GM11168 (cell line): ENCODE results near the gene PAOX.
"Not testable (repeated sequence)": the region's sequence is repeated elsewhere in the genome, so short reads cannot be mapped to it uniquely, and the experiment has no call there.

Experiments
- in situ Hi-C: fragments of 300-500 bp; cut with MboI; formaldehyde crosslinking; loops from one replicate; pipeline ENCODE4 v1.12.0; 2022; ENCODE audit warnings: low sequenced_read_pairs; ENCODE audit not compliant: unreplicated experiment

Gene PAOX

DNA sequence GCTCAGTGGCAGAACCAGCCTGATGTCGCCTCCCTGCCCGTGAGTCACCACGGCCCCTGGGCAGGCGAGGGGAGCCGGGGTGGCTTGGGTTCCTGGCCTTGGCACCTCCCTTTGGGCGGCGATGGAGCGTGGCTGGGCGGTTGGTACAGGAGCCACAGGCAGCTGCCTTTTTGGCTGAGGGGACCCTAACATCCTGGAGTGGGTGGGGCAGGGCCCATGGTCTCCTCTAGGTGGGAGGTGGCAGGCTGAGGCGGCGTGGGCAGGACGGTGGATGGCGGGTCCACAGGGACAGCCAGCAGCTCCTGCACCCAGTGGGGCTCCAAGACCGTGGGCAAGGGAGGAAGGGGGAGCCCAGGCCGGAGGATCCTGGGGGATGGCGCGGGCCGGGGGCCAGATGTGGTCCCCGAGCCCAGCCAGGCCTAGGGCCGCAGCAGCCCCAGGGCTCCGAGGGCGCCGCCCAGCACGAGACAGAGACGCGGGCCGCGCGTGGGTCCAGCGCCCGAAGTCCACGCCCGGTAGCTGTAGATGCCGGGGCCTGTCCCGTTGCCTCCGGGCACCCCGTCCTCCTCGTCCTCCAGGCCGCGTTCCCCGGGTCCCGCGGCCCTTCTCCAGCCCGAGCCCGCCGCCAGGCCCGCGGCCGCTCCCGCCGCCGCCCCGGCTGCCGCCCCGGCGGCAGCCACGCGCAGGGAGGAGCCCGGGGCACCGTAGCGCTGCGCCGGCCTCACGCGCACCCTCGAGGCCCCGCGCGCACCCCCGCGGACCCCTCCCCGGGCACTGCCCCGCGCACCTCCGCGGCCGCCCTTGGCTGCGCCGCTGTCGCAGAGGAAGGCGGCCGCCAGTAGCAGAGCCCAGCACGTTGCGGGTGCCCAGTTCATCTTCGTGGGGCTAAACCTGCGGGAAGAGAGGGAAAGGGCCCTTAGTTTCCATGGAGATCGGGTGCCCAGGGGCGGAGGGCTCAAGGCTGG is 44.0 kb downstream of the PAOX start:
- in situ Hi-C loops = no loop called here

DNA sequence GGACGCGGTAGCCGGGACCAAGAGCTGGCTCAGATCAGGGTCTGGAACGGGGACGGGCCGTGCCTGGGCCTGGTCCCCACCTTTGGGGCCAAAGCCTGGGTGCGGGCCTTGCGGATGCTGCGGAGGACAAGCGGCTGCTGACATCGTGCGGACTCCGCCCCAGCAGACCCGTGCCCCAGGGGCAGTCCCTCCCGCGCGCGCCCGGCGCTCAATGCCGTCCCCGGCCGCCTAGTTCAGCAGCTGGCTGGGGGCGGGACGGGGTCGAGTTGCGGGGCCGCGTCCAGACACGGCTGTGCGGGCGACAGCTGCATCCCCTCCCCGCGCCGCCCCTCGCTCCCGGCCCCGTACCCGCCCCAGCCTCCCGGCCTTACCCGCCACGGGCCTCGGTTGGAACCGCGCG is 45.0 kb downstream of the PAOX start:
- in situ Hi-C loops = not testable (repeated sequence)

DNA sequence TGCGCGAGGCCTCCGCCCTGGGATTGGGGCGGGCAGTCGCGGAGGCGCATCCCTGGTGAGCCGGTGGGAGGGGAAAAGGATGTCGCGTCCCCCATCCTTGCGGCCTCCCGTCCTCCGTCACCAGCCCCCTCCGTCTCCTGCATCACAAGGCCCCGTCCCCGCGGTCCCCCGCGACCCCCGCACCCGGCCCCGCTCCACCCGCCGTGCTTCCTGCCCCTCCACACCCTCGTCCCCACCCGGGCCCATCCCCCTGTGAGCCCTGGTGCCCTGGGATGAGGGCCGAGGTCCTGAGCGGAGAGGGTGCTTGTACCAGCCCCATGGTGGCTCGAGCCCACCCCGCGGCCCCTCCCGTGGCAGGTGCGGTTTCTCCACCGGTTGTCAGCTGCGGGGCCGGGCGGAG is 45.5 kb downstream of the PAOX start, which contains the start of gene SPRN:
TSS of gene SPRN (minus strand) at position 25 of the 400 bp plus-strand sequence. CDS start 944 bp downstream, outside the sequence.
- in situ Hi-C loops = not testable (repeated sequence)

DNA sequence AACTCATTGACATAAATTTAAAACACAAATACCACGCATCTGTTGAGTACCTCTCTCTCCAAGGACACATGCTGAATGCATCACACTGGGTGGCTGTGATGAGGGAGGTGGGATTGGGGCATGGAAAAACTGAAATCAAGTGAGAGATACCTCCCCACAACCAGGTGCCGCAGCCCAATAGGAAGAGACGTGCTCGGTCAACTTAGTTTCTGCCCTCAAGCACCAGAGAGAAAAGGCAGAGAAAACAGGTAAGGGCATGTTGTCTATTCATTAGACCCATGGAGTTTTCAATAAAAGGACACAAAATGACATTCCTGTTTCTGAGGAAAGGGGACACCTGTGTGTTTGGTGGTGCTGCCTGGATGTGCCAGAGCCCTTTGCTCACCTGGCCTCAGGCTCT is 50.5 kb downstream of the PAOX start:
- in situ Hi-C loops = not testable (repeated sequence)

DNA sequence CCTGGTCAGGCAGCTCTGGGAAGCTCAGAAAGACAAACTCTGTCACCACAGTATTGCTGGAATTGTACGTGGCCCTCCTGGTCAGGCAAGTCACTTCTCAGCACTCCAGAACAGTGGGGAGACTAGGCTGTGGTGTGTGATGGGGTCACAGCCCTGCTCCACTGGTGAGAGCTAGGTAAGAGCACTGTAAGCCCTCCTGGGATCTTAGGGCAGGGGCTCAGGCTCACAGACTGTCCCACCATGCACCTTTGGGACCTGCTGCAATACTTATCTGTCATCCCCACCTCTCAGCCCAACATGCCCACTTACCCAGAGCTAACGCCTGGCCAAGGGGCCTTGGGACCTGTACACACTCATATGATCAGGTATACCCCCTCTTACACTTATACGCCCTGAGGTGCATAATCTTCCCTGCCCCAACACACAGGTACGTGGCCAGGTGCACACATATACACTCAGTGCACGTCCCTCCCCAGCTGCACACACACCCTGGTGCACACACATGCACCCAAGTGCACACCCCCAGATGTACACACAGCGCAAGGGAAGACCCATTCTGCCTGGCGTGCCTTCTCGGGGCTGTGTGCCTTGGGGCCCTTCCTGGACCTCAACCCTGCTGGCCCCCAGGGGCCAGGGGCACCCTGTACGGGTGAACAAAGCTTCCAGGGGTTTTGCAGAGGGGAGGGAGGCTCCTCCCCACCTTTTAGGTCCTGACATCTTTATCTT is 53.0 kb downstream of the PAOX start:
- in situ Hi-C loops = not testable (repeated sequence)

DNA sequence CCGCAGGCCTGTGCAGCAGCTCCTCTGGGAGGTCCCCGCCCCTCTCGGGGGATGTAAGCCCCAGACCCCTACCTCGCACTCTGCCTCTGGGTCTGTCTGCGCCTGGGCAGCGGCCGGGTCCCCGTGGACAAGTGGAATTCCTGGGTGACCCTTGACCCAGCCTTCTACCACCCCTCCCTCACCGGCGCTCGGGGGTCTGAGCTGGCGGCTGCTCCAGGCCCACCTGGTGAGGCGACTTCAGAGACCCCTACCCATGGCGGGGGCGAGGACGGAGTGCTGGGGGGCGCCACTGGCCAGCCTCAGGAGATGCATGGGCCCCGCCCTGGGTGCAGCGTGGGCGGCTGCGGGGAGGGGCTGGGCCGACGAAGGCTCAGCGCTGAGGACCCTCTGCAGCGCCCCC is 53.7 kb downstream of the PAOX start:
- in situ Hi-C loops = not testable (repeated sequence)

DNA sequence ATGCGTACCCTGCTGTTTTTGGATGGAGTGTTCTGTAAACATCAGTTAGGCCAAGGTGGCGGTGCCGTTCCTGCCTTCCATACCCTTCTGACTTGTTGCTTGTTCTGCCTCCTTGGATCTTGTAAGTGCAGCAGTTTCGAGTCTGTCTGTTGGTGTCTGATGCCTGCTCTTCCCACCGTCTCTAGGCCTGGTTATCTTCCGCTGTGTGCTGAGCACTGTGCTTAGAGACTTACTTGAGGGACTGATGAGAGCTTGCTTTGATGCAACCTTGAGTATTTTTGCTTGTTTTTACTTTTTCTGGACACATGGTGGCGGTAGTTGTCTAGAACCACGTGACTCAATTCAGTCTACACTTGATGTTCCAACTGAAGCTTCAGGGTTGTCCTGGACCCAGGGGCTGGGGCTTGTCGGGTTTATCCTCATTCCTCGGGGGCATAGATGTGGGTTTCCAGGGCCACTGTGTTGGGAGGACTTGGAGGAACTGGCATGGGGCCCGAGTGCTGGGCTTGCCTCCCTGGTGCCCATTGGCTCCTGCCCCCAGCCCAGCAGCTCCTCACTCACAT is 59.7 kb downstream of the PAOX start:
- in situ Hi-C loops = no loop called here

DNA sequence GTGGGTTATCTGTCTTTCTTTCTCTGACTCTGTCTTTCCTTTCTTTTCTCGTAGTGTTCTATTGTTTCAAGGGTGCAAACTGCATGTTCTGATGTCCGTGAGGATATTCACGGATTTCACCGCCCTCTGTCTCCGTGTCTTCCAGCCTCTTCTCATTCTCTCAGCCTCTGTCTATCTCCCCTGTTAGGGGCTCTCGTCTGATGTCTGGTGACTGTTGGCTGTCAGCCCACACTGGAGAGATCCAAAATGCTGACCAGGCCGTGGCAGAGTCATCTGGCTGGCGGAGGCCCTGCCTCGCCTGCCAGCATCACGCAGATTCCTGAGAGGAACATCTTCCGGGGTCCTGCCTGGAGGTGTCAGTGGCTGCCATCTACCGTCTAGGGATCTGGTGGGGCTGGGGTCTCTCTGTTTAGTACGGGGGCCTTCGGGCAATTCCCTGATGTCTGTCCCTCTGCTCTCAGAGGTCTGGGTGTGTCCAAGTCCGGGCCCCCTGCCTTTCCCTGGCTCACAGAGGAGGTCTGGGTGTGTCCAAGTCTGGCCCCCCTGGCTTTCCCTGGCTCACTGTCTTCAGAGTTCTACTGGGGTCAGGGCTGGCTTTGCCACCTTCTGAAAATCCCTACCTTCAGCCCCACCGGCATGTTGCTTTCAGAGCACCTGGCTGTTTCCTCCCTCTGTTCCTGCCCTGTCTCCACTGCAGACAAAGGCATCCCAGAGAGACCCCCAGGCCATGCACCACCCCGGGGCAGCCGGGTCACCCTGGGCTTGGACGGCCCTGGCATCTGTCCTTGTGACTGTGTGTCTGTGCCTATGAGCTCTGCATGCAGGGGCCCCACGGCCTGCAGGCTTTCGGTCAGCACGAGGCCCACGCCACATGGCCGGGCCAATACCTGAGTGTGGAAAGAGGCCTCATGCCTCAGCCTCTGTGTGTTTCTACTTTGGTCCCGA is 60.7 kb downstream of the PAOX start:
- in situ Hi-C loops = no loop called here

DNA sequence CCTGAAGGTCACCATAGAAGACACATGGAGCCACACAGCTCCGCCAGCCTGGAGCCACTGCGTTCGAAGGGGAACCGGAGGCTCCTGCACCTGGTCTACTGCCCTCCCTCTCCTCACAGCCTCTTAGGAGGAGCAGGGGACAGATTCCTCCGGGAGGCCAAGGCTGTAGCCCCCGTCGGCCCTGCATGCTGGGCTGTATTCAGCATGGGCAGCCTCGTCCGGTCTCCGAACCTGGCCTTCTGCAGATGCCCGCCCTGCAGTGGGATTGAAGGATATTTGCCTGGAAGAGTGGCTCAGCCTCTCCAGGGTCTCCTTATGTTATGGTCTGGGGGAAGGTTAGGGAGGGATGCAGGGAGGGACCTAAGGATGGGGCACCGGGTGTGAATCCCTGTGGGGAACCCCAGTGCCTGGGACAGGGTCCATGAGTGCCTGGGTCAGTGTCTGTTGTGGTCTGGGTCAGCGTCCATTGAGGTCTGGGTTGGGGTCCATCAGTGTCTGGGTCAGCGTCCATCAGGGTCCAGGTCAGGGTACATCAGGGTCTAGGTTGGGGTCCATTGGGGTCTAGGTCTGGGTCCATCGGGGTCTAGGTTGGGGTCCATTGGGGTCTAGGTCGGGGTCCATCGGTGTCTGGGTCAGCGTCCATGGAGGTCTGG is 61.7 kb downstream of the PAOX start:
- in situ Hi-C loops = no loop called here
